Activated CD8-positive, alpha-beta memory T cell treated with anti-CD3 and anti-CD28 coated beads, Interleukin-2, amount 50 U/mL, for 4 hours (primary cell): Measurements from ENCODE around the gene ETV3.
"Not testable (repeated sequence)": the region's sequence is repeated elsewhere in the genome, so short reads cannot be mapped to it uniquely, and the experiment has no call there.

Source experiments
- DNase-seq: peaks from one replicate; pipeline ENCODE4 v3.0.0-alpha.2; 2020

ETV3 gene

DNA sequence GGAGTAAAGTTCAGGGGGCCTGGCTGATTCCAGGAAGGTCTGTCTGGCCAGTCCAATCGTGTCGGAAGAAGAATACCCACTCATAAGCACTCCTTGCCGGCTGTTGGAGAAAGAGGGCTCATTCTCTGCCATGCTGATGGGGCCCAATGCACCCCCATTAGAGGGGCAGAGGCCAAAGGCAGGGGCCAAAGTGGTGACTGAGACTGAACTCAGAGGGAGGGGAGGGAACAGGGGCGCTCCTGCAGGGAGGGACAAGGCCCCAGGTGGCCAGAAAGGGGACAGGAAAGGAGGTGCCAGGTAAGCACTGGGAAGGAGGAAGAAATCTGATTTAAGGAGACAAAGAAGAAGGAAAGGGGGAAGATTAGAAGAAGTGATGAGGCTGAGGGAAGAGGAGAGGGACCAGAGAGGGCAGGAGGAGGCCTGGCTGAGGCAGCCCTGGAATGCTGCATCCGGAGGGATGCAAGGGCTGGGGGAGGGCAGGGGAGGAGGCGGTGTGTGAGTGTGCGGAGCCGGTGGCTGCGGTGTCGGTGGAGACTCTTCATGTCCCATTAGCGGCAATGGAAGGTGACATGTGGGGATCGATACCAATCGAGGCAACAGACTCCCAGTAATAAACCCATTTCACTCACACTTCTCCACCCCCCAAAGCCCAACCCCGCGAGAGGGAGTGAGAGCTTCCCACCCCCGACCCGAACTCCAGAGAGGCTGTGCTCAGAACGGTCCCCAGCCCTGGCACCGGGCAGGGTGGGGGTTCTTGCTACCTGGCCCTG lies 26.6 kb downstream of the ETV3 start:
- DNase-seq = no peak

- no peak for DNase-seq
These were observed 27.5 kb downstream of the ETV3 start for GRCh38 chr1:157110686-157111085.

DNA sequence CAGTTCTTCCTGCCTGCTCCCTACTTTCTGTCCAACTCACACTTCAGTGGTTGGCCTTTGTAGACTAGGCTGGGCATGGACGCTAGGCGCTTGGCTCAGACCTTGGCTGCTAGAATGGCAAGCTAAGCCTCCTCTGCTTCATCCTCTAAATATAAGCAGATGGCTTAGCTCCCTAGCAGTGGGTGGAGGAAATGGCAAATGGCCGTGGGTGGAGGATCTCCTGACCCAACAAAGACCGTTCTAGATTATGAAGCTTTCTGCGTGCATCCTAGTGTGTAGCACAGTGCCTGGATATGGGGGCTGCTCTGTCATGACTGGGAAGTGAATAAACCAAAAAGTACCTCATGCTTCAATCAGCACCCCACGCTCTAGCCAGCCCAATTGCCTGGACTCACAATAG lies 28.2 kb downstream of the ETV3 start:
- no peak for DNase-seq

DNA sequence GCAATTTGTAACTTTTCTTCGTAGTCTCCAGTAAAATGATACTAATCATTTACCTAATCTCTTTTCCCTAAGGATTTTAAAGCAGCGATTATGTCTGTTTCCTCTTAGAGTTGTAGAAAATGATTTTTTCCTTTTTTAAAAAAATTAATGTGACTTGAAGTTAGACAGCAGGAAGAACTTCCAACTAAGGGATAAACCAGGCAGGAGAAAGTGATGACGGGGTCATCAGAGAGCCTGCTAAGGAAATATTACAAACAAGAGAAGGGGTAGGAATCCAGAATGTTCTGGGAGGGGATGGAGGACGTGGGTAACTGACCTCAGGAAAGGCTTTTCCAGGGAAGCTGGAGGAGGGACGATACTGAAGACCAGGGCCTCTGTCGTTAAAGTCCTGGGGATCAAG lies 29.7 kb downstream of the ETV3 start:
- no peak for DNase-seq

- DNase-seq = no peak
These were observed 30.5 kb downstream of the ETV3 start for GRCh38 chr1:157107702-157108101.

DNA sequence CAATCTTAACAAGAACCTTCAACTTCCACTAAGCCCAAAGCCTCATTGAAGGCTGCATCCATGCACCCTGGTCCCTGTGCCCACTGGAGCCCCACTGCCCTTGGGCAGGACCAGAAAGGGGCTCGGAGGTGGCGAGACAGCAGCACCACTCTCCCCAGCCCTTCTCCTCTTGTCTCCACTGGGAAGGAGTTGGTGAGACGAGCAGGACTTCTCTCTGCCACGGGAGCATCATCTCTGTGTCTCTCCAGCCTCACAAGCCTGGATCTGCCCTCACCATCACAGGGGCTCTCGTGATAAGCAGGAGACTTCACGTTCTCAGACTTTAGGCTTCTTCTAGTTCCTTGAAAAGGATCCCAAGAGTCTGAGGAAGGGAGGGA lies 31.4 kb downstream of the ETV3 start:
- no peak for DNase-seq

DNA sequence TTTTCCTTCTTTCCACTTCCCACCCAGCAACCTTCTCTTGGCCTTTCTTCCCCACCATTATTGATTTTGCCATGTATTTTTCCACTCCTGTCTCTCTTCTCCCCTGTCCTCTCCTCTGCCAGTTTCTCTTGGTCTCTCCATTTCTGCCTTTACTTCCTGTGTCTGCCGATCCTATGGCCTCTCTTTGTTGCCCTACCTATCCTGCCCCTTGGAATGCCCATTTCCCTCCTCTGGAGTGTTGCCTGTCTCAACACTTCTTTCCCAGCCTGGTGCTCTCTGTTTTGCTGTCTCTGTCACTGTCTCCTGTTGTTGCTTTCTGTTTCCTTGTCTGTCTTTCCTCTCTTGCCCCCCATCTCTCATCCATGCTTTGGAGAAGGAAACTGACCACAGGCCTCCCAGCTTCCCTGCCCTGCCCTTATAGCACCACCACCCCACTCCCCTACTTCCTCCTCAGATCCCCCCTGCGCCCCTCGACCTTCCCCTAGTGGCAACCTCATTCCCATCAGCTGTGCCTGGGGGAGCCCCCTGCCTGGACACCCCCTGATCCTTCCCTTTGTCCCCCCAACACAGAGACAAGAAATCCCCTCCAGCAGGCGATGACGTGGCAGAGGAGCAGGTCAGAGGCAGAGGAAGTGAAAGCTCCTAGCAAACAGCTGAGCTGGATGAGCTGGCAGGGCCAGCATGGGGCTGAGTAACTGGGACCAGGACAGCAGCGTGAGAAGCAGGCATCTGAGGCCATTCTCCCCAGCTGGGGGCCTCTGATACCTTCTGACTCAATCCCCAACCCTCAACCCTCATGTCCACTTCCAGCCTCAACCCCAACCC lies 32.0 kb downstream of the ETV3 start:
- DNase-seq = no peak

- DNase-seq = no peak
These were observed 32.8 kb downstream of the ETV3 start for GRCh38 chr1:157105298-157105987.

DNA sequence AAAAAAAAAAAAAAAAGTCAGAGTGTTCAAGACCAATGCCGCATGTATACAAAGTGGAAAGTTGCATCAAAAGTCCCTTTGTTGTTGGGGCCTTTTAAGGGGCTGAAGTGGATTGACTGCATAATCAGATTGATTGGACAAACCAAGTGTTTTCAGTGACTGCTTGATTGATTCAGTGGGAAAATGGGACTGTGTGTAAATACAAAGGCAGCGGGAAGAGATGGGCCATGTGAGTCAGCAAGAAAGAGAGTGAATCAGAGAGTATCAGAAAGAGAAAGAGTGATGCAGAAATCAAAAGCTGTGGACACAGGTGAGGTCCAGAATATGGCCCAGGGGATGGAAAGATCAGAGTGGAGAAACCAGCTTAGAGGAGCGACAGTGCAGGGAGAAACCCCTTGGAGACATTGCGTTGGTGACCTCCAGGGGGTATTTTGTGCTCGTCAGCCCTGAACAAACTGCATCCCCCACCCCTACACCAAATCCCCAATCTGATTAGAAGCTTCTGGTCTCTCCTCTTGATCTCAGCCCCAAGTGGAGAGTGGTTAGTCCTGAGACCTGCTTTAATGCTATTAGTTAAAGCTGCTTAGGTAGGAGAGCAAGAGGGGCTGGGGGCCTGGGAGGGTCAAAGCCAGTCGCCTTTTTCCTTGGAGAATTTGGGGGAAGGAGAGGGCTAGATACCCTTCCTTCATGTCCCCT lies 33.4 kb downstream of the ETV3 start:
- DNase-seq = no peak

DNA sequence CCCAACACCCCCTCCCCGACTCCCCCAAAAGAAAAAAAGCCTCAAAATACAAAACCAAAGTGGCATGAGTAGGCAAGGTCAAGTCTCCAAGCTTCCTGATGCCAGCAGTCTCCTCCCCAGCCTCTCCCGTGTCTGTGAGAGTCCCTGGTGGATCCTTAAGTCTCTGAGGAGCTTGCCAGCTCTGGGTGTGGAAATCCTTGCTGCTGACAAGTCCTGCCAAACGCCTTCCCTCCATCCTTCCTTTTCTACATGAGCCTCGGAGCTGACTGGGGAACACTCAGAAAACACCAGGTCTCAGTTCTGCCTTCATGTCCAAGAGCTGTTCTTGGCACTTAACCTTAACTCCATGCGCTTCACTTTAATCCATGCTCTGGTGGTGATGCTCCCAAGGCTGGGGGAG lies 34.9 kb downstream of the ETV3 start:
- no peak for DNase-seq

DNA sequence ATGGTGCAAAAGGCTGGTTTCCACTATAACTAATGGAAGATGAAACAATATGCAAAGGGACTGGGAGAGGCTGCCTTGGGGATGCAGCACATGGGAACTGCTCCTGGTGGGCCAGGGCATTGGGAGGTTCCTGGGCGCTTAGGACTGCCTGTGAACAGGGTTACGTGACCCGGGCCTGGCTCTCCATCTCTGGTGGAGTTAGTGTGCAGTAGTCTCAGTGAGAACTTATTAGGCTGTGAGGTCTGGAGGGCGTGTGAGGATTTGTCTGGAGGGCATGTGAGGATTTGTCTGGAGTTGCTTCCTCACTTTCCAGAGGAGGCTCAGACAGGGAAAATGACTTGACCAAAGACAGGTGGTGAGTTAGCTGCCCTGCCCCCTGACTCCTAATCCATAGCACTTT lies 37.0 kb downstream of the ETV3 start:
- DNase-seq = no peak

DNA sequence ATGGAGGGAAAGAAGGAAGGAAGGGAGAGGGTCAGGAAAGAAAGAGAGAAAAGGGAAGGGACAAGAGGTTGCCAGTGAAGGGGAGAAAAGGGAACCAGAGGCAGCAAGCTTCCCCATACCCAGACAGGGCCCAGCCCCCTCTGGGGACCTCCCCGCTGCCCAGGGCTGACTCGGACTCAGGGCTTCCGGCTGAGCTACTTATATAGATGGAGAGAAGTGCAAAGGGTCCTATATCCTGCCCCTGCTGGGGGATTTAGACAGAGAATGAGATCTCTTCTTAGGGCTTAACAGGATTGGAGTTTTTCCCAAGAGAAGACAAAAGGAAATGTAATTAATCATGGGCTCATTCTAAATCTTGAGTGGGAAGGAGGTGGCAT lies 38.6 kb downstream of the ETV3 start, which contains the start of gene ETV3L:
Gene ETV3L, minus strand, starts transcription at position 176 of the 377 bp plus-strand sequence. CDS start 285 bp downstream, outside the sequence.
- no peak for DNase-seq

- DNase-seq = not testable (repeated sequence)
These were observed 39.1 kb downstream of the ETV3 start for GRCh38 chr1:157098987-157099632.

- no peak for DNase-seq
These were observed 39.7 kb downstream of the ETV3 start for GRCh38 chr1:157098519-157098918.

DNA sequence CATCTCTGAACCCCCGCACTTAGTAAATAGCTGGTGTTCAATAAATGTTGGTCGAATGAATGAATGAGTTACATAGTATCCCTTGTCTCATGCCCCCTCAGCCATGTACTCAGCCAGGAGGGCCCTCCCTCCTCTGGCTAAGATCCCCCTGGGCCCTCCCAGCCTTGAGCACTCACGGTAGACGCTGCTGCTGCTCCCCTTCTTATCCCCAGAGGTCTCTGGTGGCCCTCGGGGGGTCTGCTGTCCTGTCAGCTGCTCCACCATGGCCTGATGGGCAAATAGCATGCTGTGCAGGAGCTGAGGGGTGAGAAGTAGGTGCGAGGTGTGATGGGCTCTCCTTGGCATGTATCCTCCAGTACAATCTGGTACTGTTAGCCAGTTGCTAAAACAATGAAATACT lies 40.5 kb downstream of the ETV3 start:
- DNase-seq = no peak

GRCh38 chr1:157096881-157097280 lies 41.3 kb downstream of the ETV3 start:
- no peak for DNase-seq

GRCh38 chr1:157095551-157095950 lies 42.6 kb downstream of the ETV3 start:
- no peak for DNase-seq

DNA sequence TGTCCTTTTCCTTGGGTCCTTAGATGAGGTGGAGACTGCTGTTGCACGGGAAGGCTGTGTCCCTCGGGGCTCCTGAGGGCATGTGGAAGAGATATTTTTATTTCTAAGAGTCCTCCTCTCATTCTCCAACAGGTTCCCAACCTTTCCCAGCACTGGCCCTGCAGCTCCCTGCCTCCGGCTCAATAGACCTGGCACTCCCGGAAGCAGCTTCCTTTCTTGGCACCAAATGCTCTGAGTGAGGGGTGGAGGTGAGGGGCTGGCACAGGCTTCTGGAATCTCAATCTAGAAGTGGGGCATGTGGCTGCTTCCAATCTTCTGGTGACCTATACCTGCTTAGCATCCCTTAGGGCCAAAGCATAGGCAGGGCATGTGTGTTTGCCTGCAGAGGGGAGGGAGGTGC lies 43.1 kb downstream of the ETV3 start:
- no peak for DNase-seq

DNA sequence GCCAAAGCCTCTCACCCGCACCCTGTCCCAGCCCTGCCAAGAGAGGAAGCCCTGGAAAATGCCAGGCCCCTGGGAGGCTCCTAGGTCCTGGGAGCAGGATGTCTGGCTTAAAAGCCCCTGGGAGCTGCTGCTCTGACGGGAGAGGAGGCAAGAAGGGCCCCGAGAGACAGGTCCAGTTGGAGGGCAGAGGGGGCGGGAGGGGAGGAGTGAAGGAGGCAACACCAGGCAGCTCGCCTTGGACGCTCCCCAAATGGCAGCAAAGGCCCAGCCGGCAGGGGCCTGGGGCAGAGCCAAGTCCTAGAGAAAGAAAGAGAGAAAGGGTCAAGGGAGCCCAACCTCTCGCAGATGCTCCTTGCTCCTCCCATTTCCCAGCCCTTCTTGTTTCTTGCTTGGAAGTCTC lies 45.4 kb downstream of the ETV3 start:
- no peak for DNase-seq

DNA sequence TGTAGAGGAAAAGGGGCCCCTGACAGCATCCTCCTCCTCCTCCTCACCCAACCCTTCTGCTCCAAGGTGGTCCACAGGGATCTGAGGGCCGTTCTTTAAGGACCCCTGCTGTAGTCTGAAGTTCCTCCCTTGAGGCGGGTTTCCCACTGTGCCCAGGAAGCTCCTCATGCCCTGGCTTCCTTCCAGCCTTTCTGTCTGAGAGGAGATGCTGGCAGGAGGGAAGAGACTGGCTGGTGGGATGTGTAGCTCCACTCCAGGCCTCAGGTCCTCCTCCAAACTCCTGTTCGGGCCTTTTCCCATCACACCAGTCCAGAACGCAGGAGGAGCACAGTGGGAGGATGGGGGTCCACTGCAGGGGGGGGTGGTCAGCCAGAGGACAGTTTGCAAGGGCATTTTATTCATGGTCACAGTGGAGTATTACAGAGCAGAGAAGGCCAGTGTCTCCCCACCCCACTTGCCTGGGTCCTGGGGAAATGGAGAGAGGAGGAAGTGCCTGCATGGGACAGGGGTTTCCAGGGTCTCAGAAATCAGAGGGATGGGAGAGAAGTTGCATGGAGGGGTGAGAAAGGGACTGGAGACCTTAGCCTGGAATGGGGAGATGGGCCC lies 46.4 kb downstream of the ETV3 start:
- DNase-seq = no peak

GRCh38 chr1:157091186-157091585 lies 47.0 kb downstream of the ETV3 start:
- no peak for DNase-seq

DNA sequence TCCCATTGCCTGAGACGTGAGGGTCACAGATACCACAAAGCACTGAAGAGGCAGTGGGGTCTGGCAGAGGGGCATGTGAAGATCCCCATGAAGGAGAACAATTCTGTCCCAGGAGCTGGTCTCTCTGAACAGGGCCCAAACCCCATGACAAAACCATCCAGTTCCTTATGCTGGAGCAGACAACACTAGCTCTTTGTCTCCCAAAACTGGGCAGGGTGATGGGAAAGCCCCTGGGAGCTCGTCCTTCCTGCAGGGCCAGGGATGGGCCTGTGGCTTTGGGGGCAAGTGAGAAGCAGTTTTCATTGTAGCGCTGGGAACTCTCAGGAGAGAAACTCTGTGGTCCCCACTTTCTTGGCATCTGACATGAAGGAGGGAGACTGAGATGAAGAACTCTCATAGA lies 47.4 kb downstream of the ETV3 start:
- DNase-seq = no peak
